Measurements from ENCODE around the gene AAMDC.
"Not testable (repeated sequence)": the region's sequence is repeated elsewhere in the genome, so short reads cannot be mapped to it uniquely, and the experiment has no call there.

AAMDC gene

GRCh38 chr11:77822126-77822525 is 1.2 kb downstream of the AAMDC start:
- DNase-seq: not testable (repeated sequence)

DNA sequence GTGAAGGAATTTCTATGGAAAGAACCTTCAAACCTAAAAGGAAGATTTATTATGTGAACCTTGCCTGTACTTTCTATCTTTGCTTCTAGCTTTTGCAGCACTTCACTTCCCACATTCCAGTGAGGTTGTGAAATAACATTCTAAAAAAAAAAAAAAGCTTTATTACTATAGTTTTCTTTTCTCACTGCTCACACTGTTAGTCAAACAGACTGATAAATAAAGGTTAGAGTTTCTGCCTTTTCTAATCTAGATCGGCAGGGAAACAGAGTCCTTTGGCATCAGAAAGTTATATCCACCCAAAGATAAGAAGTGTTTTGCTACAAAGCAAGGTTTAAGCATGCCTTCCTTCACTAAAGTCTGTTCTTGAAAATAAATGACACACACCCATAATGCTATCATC is 2.8 kb downstream of the AAMDC start:
- DNase-seq: no peak

GRCh38 chr11:77828926-77829325 is 8.0 kb downstream of the AAMDC start:
- no peak for DNase-seq

- DNase-seq: no peak
Observed at GRCh38 chr11:77833302-77833701, 12.4 kb downstream of the AAMDC start.

- no peak for DNase-seq
Observed at GRCh38 chr11:77842441-77843121, 21.6 kb downstream of the AAMDC start.

DNA sequence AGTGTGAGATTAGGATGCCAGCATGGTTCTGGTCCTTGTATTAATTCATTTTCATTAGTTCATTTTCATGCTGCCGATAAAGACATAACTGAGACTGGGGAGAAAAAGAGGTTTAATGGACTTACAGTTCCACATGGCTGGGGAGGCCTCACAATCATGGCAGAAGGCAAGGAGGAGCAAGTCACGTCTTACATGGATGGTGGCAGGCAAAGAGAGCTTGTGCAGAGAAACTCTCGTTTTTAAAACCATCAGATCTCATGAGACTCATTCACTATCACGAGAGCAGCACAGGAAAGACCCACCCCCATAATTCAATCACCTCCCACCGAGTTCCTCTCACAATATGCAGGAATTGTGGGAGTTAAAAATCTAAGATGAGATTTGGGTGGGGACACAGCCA is 22.8 kb downstream of the AAMDC start:
- DNase-seq: not testable (repeated sequence)

- no peak for DNase-seq
Observed at GRCh38 chr11:77851503-77851902, 30.6 kb downstream of the AAMDC start.

DNA sequence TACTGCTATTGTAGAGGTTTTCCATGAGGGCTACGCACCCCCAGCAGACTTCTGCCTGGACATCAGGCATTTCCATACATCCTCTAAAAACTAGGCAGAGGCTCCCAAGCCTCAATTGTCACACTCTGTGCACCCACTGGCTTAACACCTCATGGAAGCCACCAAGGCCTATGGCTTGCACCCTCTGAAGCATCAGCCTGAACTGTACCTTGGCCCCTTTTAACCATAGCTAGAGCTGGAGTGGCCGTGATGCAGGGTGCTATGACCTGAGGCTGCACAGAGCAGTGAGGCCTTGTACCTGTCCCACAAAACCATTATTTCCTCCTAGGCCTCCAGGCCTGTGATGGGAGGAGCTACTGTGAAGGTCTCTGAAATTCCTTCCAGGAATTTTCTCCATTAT is 33.9 kb downstream of the AAMDC start:
- DNase-seq: no peak

DNA sequence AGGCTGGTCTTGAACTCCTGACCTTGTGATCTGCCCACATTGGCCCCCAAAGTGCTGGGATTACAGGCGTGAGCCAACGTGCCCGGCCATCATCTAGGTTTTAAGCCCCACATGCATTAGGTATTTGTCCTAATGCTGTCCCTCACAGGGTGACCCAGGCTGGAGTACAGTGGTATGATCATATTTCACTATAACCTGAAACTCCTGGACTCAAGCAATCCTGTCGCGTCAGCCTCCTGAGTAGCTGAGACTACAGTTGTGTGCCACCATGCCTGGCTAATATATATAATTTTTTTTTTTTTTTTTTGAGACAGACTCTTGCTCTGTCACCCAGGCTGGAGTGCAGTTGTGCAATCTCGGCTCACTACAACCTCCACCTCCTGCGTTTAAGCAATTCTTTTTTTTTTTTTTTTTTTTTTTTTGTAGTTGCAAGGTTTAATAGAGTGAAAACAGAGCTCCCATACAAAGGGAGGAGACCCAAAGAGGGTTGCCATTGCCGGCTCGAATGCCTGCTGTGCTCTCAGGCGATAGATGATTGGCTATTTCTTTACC is 37.0 kb downstream of the AAMDC start:
- DNase-seq: not testable (repeated sequence)

DNA sequence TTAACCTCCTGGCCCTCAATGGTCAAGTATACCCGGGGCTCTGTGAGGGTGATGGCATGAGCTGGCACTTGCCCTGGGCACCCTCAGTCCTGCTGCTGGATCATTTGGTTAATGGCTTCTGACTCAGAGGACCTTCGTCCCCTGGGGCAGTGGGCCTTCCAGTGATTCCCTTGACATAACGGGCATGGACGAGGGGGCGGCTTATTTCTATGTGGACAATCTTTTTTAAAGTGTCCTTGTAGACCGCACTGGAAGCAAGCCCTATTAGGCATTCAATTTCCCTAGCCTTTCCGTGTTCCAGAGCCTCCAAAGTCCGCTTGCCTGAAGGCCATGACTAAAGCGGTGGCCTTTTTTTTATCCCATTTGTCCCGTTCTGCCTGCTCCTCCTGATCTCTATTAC is 40.5 kb downstream of the AAMDC start:
- not testable (repeated sequence) for DNase-seq

DNA sequence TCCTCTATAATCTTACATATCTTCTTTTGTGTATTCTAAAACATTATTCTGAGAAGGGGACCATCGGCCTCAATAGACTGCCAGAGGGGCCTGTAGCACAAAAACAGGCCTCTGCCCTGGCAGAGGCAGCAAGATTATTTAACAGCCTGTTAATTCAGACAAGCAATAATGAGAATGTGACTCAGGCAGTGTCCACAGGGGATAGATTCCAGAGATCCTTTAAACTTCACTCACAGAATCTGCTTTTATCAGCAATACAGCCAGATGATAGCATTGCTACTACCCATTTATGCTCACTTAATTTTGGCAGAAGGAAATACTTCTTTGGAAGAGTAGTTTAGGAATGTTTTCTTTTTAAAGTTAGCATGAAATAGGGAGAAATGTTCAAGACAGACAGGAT is 44.9 kb downstream of the AAMDC start:
- no peak for DNase-seq

- no peak for DNase-seq
Observed at GRCh38 chr11:77866336-77866735, 45.4 kb downstream of the AAMDC start.

DNA sequence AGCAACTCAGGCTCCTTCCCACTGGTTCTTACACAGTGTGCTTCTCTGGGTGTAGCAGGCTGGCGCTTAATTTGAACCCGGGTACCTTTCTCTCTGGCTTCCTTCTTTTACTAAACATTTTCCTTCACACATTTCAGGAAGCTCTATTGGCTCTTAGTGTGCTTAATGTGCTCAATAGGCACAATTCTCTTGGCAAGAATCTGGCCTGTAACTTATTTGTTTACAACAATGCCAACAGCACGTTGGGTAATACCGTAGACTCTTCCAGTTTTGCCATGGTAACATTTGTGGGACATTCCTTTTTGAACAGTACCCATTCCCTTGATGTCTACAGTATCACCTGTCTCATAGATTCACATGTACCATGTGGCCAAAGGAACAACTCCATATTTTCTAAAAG is 47.8 kb downstream of the AAMDC start:
- no peak for DNase-seq

DNA sequence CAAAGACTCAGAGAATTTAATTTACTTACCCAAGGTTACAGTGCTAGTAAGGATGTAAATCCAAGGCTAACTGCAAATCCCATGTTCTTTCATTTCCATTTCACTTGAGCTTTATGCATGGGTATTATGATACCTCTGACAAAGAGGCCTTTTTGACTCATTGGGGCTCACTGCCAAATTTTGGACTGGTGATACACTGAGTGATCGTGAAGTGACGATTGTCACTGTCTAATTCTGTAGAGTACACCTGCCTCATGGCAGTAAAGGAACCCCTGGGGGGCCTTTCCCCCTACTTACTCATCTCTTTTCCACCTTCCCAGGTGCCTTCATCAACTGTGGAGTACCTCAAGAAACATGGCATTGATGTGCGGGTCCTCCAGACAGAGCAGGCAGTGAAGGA is 50.9 kb downstream of the AAMDC start:
- no peak for DNase-seq

- no peak for DNase-seq
Observed at GRCh38 chr11:77873345-77873744, 52.4 kb downstream of the AAMDC start.

DNA sequence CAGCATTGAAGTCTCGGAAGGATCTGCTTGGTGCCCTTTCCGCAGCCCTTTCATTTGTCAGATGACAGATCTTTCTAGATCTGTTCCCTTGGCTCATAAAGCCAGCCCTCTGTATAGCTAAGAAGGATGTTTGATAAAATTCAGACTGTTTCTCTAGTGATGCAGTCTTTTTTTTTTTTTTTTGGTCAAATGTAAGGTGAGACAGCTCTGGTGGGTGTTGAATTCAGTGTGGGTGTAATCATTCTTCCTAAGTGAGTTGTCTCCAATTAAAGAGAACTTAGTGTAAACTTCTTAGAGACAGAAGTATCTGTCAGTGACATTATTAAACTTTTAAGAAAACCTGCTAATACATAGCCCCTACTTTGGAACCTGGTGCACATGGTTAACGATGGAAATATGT is 53.3 kb downstream of the AAMDC start:
- DNase-seq: no peak

DNA sequence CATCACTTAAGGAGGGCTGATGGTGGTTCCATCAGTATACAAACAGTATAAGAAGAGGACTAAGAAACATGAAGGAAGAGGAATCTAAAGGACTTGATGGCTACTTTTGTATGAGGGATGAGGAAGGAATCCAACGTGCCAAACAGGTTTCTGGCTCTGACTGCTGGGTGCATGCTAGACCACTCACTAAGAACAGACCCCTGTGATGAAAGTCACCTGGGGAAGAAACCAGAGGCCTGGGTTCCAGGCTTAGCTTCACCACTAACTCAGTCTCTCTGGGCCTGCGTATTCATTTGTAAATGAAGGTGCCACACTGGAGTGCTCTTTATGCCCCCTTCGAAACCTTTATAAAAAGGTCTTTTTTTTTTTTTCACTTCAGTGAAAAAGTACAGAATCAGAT is 55.1 kb downstream of the AAMDC start:
- DNase-seq: no peak

DNA sequence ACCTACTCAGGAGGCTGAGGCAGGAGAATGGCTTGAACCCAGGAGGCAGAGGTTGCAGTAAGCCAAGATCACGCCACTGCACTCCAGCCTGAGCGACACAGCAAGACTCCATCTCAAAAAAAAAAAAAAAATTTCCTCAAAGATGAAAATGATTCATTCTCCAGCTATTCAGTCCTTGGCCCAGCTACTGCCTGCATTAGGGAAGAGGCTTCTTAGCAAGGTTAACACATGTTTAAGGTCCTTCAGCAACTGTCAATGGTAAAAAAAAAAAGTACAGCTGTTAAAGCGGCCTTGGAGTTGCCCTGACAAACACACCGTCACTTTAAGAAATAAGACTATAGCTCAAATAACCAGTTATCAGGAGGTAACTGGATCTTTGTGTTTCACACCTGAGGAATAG is 57.3 kb downstream of the AAMDC start:
- DNase-seq: not testable (repeated sequence)

- peak; percentile 80 for DNase-seq
Observed at GRCh38 chr11:77879218-77879617, 58.3 kb downstream of the AAMDC start.

DNA sequence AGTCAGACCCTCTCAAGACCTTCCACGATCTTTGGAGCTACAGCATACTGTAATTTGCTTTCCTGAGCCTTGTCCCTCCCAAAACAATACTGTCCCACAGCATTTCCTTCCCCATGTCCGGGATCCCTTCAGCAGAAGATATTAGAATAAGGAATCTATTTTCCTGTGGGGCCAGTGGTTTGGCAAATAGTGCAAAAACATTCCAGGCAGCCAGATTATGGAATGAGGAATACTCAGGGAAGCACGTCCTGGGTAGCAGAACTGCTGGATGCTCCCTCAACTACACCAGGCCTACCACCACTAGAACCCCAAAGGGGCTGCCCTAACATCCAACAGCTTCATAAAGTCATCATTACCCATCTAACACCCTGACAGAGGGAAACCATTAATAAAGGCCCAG is 61.5 kb downstream of the AAMDC start:
- no peak for DNase-seq

- peak; percentile 69 for DNase-seq
Observed at GRCh38 chr11:77883775-77884174, 62.8 kb downstream of the AAMDC start.

- DNase-seq: no peak
Observed at GRCh38 chr11:77884186-77884828, 63.4 kb downstream of the AAMDC start.

DNA sequence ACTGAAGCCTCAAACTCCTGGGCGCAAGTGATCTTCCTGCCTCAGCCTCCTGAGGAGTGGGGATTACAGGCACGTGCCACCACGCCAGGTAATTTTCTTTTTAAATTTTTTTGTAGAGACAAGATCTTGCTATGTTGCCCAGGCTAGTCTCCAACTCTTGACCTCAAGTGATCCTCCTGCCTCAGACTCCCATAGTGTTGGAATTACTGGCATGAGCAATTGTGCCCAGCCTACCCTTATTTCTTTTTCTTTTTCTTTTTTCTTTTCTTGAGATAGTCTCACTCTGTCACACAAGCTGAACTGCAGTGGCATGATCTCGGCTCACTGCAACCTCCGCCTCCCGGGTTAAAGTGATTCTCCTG is 63.9 kb downstream of the AAMDC start:
- DNase-seq: no peak

GRCh38 chr11:77886401-77886800 is 65.5 kb downstream of the AAMDC start:
- no peak for DNase-seq

GRCh38 chr11:77889045-77889444 is 68.1 kb downstream of the AAMDC start:
- DNase-seq: not testable (repeated sequence)

Measured in NCI-H69 (cell line).